ENCODE data around the gene CTCFL. TPM values are rescaled to one million over a fixed set of nuclear protein-coding genes. Genes with fewer than 3 reads are reported as not detected.
A peak's percentile ranks its signal among the peaks of the same experiment; 100 is the strongest.

CTCFL gene
- total and polyA plus RNA-seq, 2 of the 13 experiments (the other 11 are each of a cell fraction or from before 2014, with no cell fraction given), result 0.04 TPM; not detected in 1

GRCh38 chr20:57558614-57559288, 33.8 kb upstream of the CTCFL start (continued):
- TF ChIP-seq ZHX1 (CRISPR knock-in tag; IDR thresholded peaks at IDR 0.05; ENCODE audit: low read depth) (0 out of 2 replicates have a peak, but pooled peaks have one; percentile 59), SMARCC2 (IDR thresholded peaks at IDR 0.05) (no peak), CHD4 (IDR thresholded peaks at IDR 0.05; ENCODE audit: borderline replicate concordance, low read length) (no peak), EP300 (IDR thresholded peaks at IDR 0.05; ENCODE audit: low read depth in 2 of 2, low read length in 2 of 2) (peak in 1 of 2 experiments; percentile 67; a peak in 2 of 4 replicates), EP300 (CRISPR knock-in tag; IDR thresholded peaks at IDR 0.05; ENCODE audit: borderline replicate concordance) (no peak), IRX3 (CRISPR knock-in tag; IDR thresholded peaks at IDR 0.05; ENCODE audit: borderline replicate concordance, low read depth) (peak; percentile 61; the same call in 1 of the 2 replicates), ZMYM3 (CRISPR knock-in tag; IDR thresholded peaks at IDR 0.05) (no peak; the same call in 1 of the 2 replicates), GZF1 (CRISPR knock-in tag; IDR thresholded peaks at IDR 0.05) (0 out of 2 replicates have a peak, but pooled peaks have one; percentile 43), RFXAP (CRISPR knock-in tag; IDR thresholded peaks at IDR 0.05; ENCODE audit: borderline replicate concordance) (no peak; the same call in 1 of the 2 replicates), GATA4 (IDR thresholded peaks at IDR 0.05; ENCODE audit: borderline replicate concordance, low read depth) (no peak), PHF21A (CRISPR knock-in tag; IDR thresholded peaks at IDR 0.05) (peak; percentile 63; the same call in 1 of the 2 replicates), SP5 (CRISPR knock-in tag; IDR thresholded peaks at IDR 0.05; ENCODE audit: borderline replicate concordance, low read depth) (no peak), ZFP36L1 (CRISPR knock-in tag; IDR thresholded peaks at IDR 0.05) (peak; percentile 44; the same call in 1 of the 2 replicates), ZC3H4 (CRISPR knock-in tag; IDR thresholded peaks at IDR 0.05; ENCODE audit: borderline replicate concordance) (no peak), MAFF (IDR thresholded peaks at IDR 0.05; ENCODE audit: low read depth, low read length) (0 out of 2 replicates have a peak, but pooled peaks have one; percentile 12), ZNF317 (CRISPR knock-in tag; IDR thresholded peaks at IDR 0.05) (no peak), TP53 (CRISPR knock-in tag; conservative IDR thresholded peaks at IDR 0.05) (peak; percentile 20; the same call in 1 of the 2 replicates), PITX1 (CRISPR knock-in tag; IDR thresholded peaks at IDR 0.05) (peak; percentile 8; the same call in 1 of the 2 replicates)
- TF ChIP-seq, protein P1, sequence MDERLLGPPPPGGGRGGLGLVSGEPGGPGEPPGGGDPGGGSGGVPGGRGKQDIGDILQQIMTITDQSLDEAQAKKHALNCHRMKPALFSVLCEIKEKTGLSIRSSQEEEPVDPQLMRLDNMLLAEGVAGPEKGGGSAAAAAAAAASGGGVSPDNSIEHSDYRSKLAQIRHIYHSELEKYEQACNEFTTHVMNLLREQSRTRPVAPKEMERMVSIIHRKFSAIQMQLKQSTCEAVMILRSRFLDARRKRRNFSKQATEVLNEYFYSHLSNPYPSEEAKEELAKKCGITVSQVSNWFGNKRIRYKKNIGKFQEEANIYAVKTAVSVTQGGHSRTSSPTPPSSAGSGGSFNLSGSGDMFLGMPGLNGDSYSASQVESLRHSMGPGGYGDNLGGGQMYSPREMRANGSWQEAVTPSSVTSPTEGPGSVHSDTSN (CRISPR knock-in tag; IDR thresholded peaks at IDR 0.05), result no peak
- TF ChIP-seq, protein P2, sequence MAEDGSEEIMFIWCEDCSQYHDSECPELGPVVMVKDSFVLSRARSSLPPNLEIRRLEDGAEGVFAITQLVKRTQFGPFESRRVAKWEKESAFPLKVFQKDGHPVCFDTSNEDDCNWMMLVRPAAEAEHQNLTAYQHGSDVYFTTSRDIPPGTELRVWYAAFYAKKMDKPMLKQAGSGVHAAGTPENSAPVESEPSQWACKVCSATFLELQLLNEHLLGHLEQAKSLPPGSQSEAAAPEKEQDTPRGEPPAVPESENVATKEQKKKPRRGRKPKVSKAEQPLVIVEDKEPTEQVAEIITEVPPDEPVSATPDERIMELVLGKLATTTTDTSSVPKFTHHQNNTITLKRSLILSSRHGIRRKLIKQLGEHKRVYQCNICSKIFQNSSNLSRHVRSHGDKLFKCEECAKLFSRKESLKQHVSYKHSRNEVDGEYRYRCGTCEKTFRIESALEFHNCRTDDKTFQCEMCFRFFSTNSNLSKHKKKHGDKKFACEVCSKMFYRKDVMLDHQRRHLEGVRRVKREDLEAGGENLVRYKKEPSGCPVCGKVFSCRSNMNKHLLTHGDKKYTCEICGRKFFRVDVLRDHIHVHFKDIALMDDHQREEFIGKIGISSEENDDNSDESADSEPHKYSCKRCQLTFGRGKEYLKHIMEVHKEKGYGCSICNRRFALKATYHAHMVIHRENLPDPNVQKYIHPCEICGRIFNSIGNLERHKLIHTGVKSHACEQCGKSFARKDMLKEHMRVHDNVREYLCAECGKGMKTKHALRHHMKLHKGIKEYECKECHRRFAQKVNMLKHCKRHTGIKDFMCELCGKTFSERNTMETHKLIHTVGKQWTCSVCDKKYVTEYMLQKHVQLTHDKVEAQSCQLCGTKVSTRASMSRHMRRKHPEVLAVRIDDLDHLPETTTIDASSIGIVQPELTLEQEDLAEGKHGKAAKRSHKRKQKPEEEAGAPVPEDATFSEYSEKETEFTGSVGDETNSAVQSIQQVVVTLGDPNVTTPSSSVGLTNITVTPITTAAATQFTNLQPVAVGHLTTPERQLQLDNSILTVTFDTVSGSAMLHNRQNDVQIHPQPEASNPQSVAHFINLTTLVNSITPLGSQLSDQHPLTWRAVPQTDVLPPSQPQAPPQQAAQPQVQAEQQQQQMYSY (CRISPR knock-in tag; IDR thresholded peaks at IDR 0.05), result peak; percentile 13; the same call in 1 of the 2 replicates
- TF ChIP-seq, protein P3, sequence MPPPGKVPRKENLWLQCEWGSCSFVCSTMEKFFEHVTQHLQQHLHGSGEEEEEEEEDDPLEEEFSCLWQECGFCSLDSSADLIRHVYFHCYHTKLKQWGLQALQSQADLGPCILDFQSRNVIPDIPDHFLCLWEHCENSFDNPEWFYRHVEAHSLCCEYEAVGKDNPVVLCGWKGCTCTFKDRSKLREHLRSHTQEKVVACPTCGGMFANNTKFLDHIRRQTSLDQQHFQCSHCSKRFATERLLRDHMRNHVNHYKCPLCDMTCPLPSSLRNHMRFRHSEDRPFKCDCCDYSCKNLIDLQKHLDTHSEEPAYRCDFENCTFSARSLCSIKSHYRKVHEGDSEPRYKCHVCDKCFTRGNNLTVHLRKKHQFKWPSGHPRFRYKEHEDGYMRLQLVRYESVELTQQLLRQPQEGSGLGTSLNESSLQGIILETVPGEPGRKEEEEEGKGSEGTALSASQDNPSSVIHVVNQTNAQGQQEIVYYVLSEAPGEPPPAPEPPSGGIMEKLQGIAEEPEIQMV (CRISPR knock-in tag; IDR thresholded peaks at IDR 0.05; ENCODE audit: low read depth), result no peak
